ENCODE measurements around the gene MAP3K21.

Gene MAP3K21

DNA sequence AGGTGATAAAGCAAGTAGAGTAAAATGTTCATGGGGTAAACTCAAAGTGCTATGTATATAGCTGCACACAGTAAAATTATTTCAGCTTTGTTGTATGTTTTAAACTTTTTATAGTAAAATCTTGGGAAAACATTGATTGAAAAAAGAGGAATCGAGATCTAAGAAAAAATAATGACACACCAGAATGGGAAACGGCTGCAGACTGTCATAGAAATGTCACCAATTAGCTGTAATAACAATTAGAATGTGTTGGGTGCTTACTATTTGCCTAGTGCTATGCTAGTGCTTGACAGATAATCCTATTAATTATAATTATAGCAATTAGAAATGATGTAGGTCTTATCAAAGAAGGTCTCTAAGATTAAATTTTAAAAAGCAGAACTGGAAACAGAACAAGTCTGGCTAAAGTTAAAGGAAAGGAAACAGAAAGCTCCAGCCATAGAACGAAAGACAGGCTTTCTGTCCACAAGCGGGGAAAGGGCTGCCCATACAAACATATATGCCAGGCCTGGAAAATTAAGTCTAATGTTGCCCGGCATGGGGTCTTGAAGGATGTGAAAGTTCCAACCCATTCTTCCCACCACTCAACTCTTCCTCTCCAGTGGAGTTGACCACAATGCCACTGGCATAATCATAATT, 37.0 kb upstream of the MAP3K21 start:
- H3K9me3 ChIP-seq (replicated peaks; ENCODE audit: insufficient read depth, low read length): no peaks in the 10 kb centered on the region
- no peak overlapping the region for H3K4me2 ChIP-seq (ENCODE audit: low read depth, low read length)
- no peaks in the 10 kb centered on the region for H3K9me2 ChIP-seq (replicated peaks; ENCODE audit: insufficient read depth, low read length)
- H3K27me3 ChIP-seq (replicated peaks; ENCODE audit: insufficient read depth, low read length): no peaks in the 10 kb centered on the region
- no peaks in the 10 kb centered on the region for H4K20me1 ChIP-seq (ENCODE audit: insufficient read depth, low read length)
- no peak for DNase-seq
- H3K79me2 ChIP-seq (ENCODE audit: low read length): peaks cover 39% of the 10 kb centered on the region
- no peak overlapping the region for H3K9ac ChIP-seq (ENCODE audit: low read length)
- H3F3A ChIP-seq (ENCODE audit: insufficient read depth, low read length): no peaks in the 10 kb centered on the region
- TF ChIP-seq EZH2phosphoT487 (IDR thresholded peaks at IDR 0.05; ENCODE audit: low read length) (no peak), EZH2 (optimal IDR thresholded peaks at IDR 0.05; ENCODE audit: low read depth, low read length) (no peak), CTCF (IDR thresholded peaks at IDR 0.05; ENCODE audit: low read length) (no peak)
- H2AFZ ChIP-seq (ENCODE audit: low read length): no peak overlapping the region
- no peak overlapping the region for H3K4me3 ChIP-seq (ENCODE audit: low read length)
- no peak overlapping the region for H3K27ac ChIP-seq (ENCODE audit: low read length)
- H3K4me1 ChIP-seq (ENCODE audit: low read length): peaks cover 7% of the 10 kb centered on the region
- H3K36me3 ChIP-seq (replicated peaks; ENCODE audit: insufficient read depth, low read length): no peaks in the 10 kb centered on the region

DNA sequence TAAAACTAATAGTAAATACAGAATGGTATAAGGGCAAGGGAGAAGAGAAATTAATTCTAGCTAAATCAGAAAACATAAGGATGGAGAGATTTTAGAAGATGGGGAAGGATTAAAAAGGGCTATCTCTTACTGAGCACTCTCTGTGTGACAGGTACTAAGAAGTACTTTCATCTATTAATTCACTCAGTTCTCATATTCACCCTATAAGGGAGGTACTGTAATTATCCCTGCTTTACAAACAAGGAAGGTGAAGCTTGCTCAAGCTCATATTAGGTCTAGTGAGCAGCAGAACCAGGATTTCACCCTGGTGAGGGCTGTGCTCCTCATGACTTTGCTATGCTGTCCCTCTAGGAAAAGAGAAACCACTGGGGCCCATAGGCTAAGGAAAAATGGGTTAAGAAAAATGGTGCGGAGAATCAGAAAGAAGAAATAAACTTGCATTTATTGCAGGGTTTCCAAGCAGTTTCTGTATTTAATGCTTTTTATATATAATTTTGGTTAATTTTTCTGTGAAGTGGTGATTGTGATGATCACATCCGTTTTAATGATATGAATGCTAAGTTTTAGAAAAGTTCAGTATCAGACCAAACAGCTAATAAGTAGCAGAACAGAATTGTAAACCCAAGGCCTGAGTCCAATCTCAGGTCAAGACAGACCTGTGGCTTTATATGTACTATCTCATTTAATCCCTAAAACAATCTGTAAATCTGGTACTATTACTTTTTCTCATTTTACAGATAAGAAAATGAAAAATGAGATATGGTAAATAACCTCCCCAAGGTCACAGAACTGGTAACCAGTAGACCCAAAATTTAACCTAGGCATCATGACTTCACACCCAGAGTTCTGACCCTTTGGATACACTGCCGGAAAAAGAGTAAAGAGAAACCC, 33.7 kb upstream of the MAP3K21 start:
- no peak for DNase-seq
- Histone ChIP-seq H2AFZ (ENCODE audit: low read length) (no peak overlapping the region), H3K27ac (ENCODE audit: low read length) (no peak overlapping the region), H3K4me1 (ENCODE audit: low read length) (peaks cover 12% of the 10 kb centered on the region), H3K27me3 (replicated peaks; ENCODE audit: insufficient read depth, low read length) (no peaks in the 10 kb centered on the region), H3F3A (ENCODE audit: insufficient read depth, low read length) (no peaks in the 10 kb centered on the region), H3K4me2 (ENCODE audit: low read depth, low read length) (0 out of 2 replicates have a peak overlapping the region, but pooled peaks have one; percentile 93), H3K4me3 (ENCODE audit: low read length) (no peak overlapping the region), H3K36me3 (replicated peaks; ENCODE audit: insufficient read depth, low read length) (no peaks in the 10 kb centered on the region), H3K79me2 (ENCODE audit: low read length) (peaks cover 39% of the 10 kb centered on the region), H3K9ac (ENCODE audit: low read length) (no peak overlapping the region), H3K9me2 (replicated peaks; ENCODE audit: insufficient read depth, low read length) (no peaks in the 10 kb centered on the region), H3K9me3 (replicated peaks; ENCODE audit: insufficient read depth, low read length) (no peaks in the 10 kb centered on the region), H4K20me1 (ENCODE audit: insufficient read depth, low read length) (no peaks in the 10 kb centered on the region)
- TF ChIP-seq EZH2phosphoT487 (IDR thresholded peaks at IDR 0.05; ENCODE audit: low read length) (no peak), CTCF (IDR thresholded peaks at IDR 0.05; ENCODE audit: low read length) (no peak), EZH2 (optimal IDR thresholded peaks at IDR 0.05; ENCODE audit: low read depth, low read length) (no peak)

DNA sequence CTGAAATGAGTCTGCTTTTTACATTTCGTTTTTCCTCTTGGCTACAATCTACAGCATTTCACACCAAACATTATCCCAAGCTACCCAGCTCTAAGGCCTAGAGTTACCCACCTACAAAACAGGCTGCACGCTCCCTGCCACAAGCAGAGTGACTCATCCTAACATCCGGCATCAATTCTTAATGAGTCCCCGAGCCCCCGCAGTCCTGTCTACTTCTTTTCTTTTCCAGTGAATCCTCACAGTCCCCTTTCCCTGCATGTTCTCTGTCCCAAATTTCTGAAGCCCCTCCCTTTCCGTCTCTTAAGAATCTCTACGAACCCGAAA, 32.6 kb upstream of the MAP3K21 start:
- Histone ChIP-seq H4K20me1 (ENCODE audit: insufficient read depth, low read length) (no peaks in the 10 kb centered on the region), H2AFZ (ENCODE audit: low read length) (peak overlapping the region; percentile 89), H3K79me2 (ENCODE audit: low read length) (peaks cover 39% of the 10 kb centered on the region), H3K9me2 (replicated peaks; ENCODE audit: insufficient read depth, low read length) (no peaks in the 10 kb centered on the region), H3K4me3 (ENCODE audit: low read length) (peak overlapping the region; percentile 90), H3K9ac (ENCODE audit: low read length) (peak overlapping the region; percentile 61), H3K4me1 (ENCODE audit: low read length) (peaks cover 12% of the 10 kb centered on the region), H3K27me3 (replicated peaks; ENCODE audit: insufficient read depth, low read length) (no peaks in the 10 kb centered on the region), H3K27ac (ENCODE audit: low read length) (peak overlapping the region; percentile 23; the same call in 1 of the 2 replicates), H3K36me3 (replicated peaks; ENCODE audit: insufficient read depth, low read length) (no peaks in the 10 kb centered on the region), H3F3A (ENCODE audit: insufficient read depth, low read length) (no peaks in the 10 kb centered on the region), H3K4me2 (ENCODE audit: low read depth, low read length) (peak overlapping the region; percentile 93), H3K9me3 (replicated peaks; ENCODE audit: insufficient read depth, low read length) (no peaks in the 10 kb centered on the region)
- peak; percentile 46 for DNase-seq
- TF ChIP-seq CTCF (IDR thresholded peaks at IDR 0.05; ENCODE audit: low read length) (no peak), EZH2 (optimal IDR thresholded peaks at IDR 0.05; ENCODE audit: low read depth, low read length) (no peak), EZH2phosphoT487 (IDR thresholded peaks at IDR 0.05; ENCODE audit: low read length) (no peak)
